HCT116 (cell line): ENCODE data around the gene PLEKHG1. TPM values are rescaled to one million over a fixed set of nuclear protein-coding genes. Genes with fewer than 3 reads are reported as not detected.

Experiments
- ATAC-seq: fragments of 200-7000 bp; cut with Tn5 transposase; 2 replicates; pipeline ENCODE4 v1.9.1; 2020; ENCODE audit warnings: mild to moderate bottlenecking, moderate library complexity
- BruUV-seq: library from RNA; stranded (reverse); fragments of 400-500 nt; replicated peaks from 2 replicates; lab custom pipeline; 2021; lab: Mats Ljungman, UMichigan
- CTCF ChIA-PET: fragments of 300-600 bp; sonication (Branson Sonifier 250); formaldehyde crosslinking; loops from one replicate; lab custom pipeline; 2021; ENCODE audit warnings: antibody characterized with exemption; lab: Charles Lee
- POLR2A ChIA-PET: fragments of 300-600, 350-600 bp; sonication (Branson Sonifier 250); formaldehyde crosslinking; loops from one replicate; lab custom pipeline; 2021; ENCODE audit warnings: antibody characterized with exemption; lab: Charles Lee
- RAD21 ChIA-PET, 2 experiments: fragments of 300-600 bp; sonication (Branson Sonifier 250); formaldehyde crosslinking; loops; one replicate each; lab custom pipeline; 2023; ENCODE audit warnings: low total read pairs in 2 of 2; ENCODE audit not compliant: uncharacterized antibody in 2 of 2, unreplicated experiment in 2 of 2, low non-redundant PET in 1 of 2; lab: Charles Lee
- DNase-seq: peaks from one replicate; pipeline ENCODE4 v3.0.0-alpha.2; 2010; ENCODE audit warnings: low read depth, low spot score
- H2AFZ ChIP-seq: fragments of 200-600 bp; shearing (Covaris generic), sonication (generic); 2 replicates; pipeline ENCODE4 v1.6.1; 2017; ENCODE audit warnings: low read depth, mixed run types, mixed read lengths, antibody characterized with exemption, low read length; ENCODE audit not compliant: poor library complexity, severe bottlenecking
- H3K27ac ChIP-seq: 2 replicates; pipeline ENCODE4 v1.5.1; 2012; ENCODE audit warnings: low read depth, low read length
- H3K27me3 ChIP-seq: fragments of 200-600 bp; sonication (generic); 2 replicates; pipeline ENCODE4 v1.6.1; 2016; ENCODE audit warnings: mixed run types, low read length, mixed read lengths; ENCODE audit not compliant: insufficient read depth
- H3K36me3 ChIP-seq, 2 experiments: fragments of 200-500 bp in 1 of 2; fragments of 200-600 bp in 1 of 2; sonication (Bioruptor generic) in 1 of 2; sonication (generic) in 1 of 2; 2 replicates each; pipeline versions ENCODE4 v1.5.1 to v1.6.1; 2014 to 2016; ENCODE audit warnings: low read length in 2 of 2, inconsistent platforms in 1 of 2, mixed read lengths in 1 of 2, mixed run types in 1 of 2; ENCODE audit not compliant: insufficient read depth in 2 of 2, control insufficient read depth in 1 of 2
- H3K4me1 ChIP-seq, 2 experiments: fragments of 200-600 bp in 1 of 2; sonication (generic) in 1 of 2; 2 replicates each; pipeline versions ENCODE4 v1.5.1 to v1.6.1; 2012 to 2017; ENCODE audit warnings: low read length in 2 of 2, inconsistent platforms in 1 of 2, mild to moderate bottlenecking in 1 of 2, mixed read lengths in 1 of 2, mixed run types in 1 of 2, moderate library complexity in 1 of 2; ENCODE audit not compliant: insufficient read depth in 2 of 2, control insufficient read depth in 1 of 2
- H3K4me2 ChIP-seq: fragments of 200-600 bp; sonication (generic); 2 replicates; pipeline ENCODE4 v1.6.1; 2017; ENCODE audit warnings: mixed run types, low read length, mixed read lengths
- H3K4me3 ChIP-seq, 2 experiments: fragments of 200-600 bp in 1 of 2; sonication (generic) in 1 of 2; replicated peaks in 1 of 2; 2 replicates each; pipeline ENCODE4 v1.5.1; 2011 to 2016; ENCODE audit warnings: low read length in 2 of 2, control low read depth in 1 of 2, low read depth in 1 of 2, mild to moderate bottlenecking in 1 of 2, mixed read lengths in 1 of 2, mixed run types in 1 of 2
- H3K79me2 ChIP-seq: fragments of 200-600 bp; sonication (generic); 2 replicates; pipeline ENCODE4 v1.6.1; 2017; ENCODE audit warnings: mild to moderate bottlenecking, mixed run types, low read length, moderate library complexity, mixed read lengths; ENCODE audit not compliant: insufficient read depth
- H3K9ac ChIP-seq: fragments of 200-600 bp; sonication (generic); 2 replicates; pipeline ENCODE4 v1.6.1; 2016; ENCODE audit warnings: low read length, mixed read lengths
- H3K9me2 ChIP-seq: fragments of 200-600 bp; sonication (generic), shearing (Covaris generic); 2 replicates; pipeline ENCODE4 v1.6.1; 2017; ENCODE audit warnings: mixed run types, mild to moderate bottlenecking, moderate library complexity; ENCODE audit not compliant: insufficient read depth
- H3K9me3 ChIP-seq, 2 experiments: fragments of 200-500 bp in 1 of 2; fragments of 200-600 bp in 1 of 2; sonication (Bioruptor generic) in 1 of 2; sonication (generic) in 1 of 2; 2 replicates each; pipeline ENCODE4 v1.6.1; 2014 to 2017; ENCODE audit warnings: low read length in 2 of 2, mixed read lengths in 2 of 2, inconsistent platforms in 1 of 2, low read depth in 1 of 2, mild to moderate bottlenecking in 1 of 2, mixed run types in 1 of 2, moderate library complexity in 1 of 2; ENCODE audit not compliant: control insufficient read depth in 1 of 2, insufficient read depth in 1 of 2
- H4K20me1 ChIP-seq: fragments of 200-600 bp; sonication (generic), shearing (Covaris generic); 2 replicates; pipeline ENCODE4 v1.6.1; 2017; ENCODE audit warnings: mixed run types, mild to moderate bottlenecking, moderate library complexity; ENCODE audit not compliant: insufficient read depth
- CBX3 ChIP-seq: IDR thresholded peaks from 2 replicates; pipeline ENCODE4 v1.6.1; 2012; ENCODE audit warnings: low read depth
- CEBPB ChIP-seq: IDR thresholded peaks from 2 replicates; pipeline ENCODE4 v1.6.1; 2012; ENCODE audit warnings: low read depth
- EGR1 ChIP-seq: IDR thresholded peaks from 2 replicates; pipeline ENCODE4 v1.6.1; 2012; ENCODE audit warnings: low read depth
- ELF1 ChIP-seq: IDR thresholded peaks from 2 replicates; pipeline ENCODE4 v1.6.1; 2012; ENCODE audit warnings: low read depth, borderline replicate concordance
- JUND ChIP-seq: IDR thresholded peaks from 2 replicates; pipeline ENCODE4 v1.6.1; 2012
- POLR2A ChIP-seq: IDR thresholded peaks from 2 replicates; pipeline ENCODE4 v1.7.0; 2011; ENCODE audit warnings: borderline replicate concordance; ENCODE audit not compliant: insufficient read depth, insufficient read length; ENCODE audit errors: extremely low read depth
- POLR2AphosphoS5 ChIP-seq: IDR thresholded peaks from 2 replicates; pipeline ENCODE4 v1.6.1; 2011; ENCODE audit warnings: mild to moderate bottlenecking, low read depth, low read length, moderate library complexity
- RAD21 ChIP-seq: IDR thresholded peaks from 2 replicates; pipeline ENCODE4 v1.6.1; 2012; ENCODE audit warnings: low read depth, mild to moderate bottlenecking
- SIN3A ChIP-seq: IDR thresholded peaks from 2 replicates; pipeline ENCODE4 v1.6.1; 2012; ENCODE audit warnings: low read depth
- SP1 ChIP-seq: IDR thresholded peaks from 2 replicates; pipeline ENCODE4 v1.6.1; 2012; ENCODE audit warnings: low read depth
- SRF ChIP-seq: IDR thresholded peaks from 2 replicates; pipeline ENCODE4 v1.6.1; 2012; ENCODE audit warnings: low read depth
- TCF7L2 ChIP-seq: IDR thresholded peaks from 2 replicates; pipeline ENCODE4 v1.7.0; 2011; ENCODE audit warnings: borderline replicate concordance, inconsistent platforms; ENCODE audit not compliant: insufficient read depth, insufficient read length; ENCODE audit errors: extremely low read depth
- ZFX ChIP-seq: fragments of 450-650 bp; IDR thresholded peaks from 2 replicates; pipeline ENCODE4 v1.6.1; 2017
- ZNF274 ChIP-seq: fragments of 200-500 bp; sonication (Bioruptor generic); IDR thresholded peaks from 2 replicates; pipeline ENCODE4 v1.6.1; 2014; ENCODE audit warnings: mild to moderate bottlenecking, low read depth, low read length, inconsistent platforms
- intact Hi-C: fragments of 100-400 bp; cut with micrococcal nuclease; formaldehyde crosslinking; loops from 2 replicates; pipeline ENCODE4 v1.10.0; 2022
- total RNA-seq: library from RNA; stranded (reverse); gene quantifications from one replicate; pipeline ENCODE4 v1.2.1, GENCODE V29; 2021; ENCODE audit not compliant: unreplicated experiment
- TF ChIP-seq, protein P1 (sequence below), 3 experiments: fragments of 200-600 bp in 1 of 3; sonication (generic) in 1 of 3; IDR thresholded peaks in 2 of 3; conservative IDR thresholded peaks in 1 of 3; 2 replicates each; pipeline ENCODE4 v1.5.1; 2012 to 2017; ENCODE audit warnings: low read depth in 2 of 3, low read length in 2 of 3, antibody characterized with exemption in 1 of 3, borderline replicate concordance in 1 of 3, control low read depth in 1 of 3, mild to moderate bottlenecking in 1 of 3, mixed read lengths in 1 of 3, mixed run types in 1 of 3, moderate library complexity in 1 of 3; ENCODE audit not compliant: insufficient read depth in 1 of 3
- TF ChIP-seq, protein P2 (sequence below): IDR thresholded peaks from 2 replicates; pipeline ENCODE4 v1.6.1; 2011; ENCODE audit warnings: mild to moderate bottlenecking, low read length, moderate library complexity; ENCODE audit not compliant: insufficient replicate concordance; ENCODE audit errors: extremely low read depth
- TF ChIP-seq, protein P3 (sequence below): IDR thresholded peaks from 2 replicates; pipeline ENCODE4 v1.6.1; 2012

The PLEKHG1 gene
- total RNA-seq, 1 experiment from 2014 or later = 10.4 TPM

DNA sequence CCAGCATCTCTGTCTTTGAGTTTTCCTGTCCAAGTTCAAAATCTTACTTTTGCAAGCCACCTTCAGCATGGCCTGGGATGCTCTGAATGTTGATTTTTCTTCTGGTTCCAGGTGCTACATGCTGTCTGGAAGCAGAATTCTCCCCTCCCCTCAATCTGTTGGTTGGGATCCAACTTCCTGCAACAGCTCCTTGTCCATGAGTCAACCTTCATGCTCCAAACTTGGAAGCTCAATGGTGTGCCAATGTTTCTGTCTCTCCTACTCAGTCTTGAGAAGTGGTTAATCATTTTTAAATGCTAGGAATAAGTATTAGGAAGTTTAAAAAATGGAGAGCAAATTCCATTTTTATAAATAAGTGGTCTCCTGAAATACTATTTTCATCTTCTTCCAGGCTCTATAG is 33.2 kb upstream of the PLEKHG1 start:
- Histone ChIP-seq H3K9me2 (no peaks in the 10 kb centered on the region), H3K4me1 (no peaks in the 10 kb centered on the region), H3K79me2 (no peaks in the 10 kb centered on the region), H3K27ac (no peak overlapping the region), H3K4me2 (no peak overlapping the region), H2AFZ (no peak overlapping the region), H3K36me3 (no peaks in the 10 kb centered on the region), H3K4me3 (no peak overlapping the region), H3K27me3 (peaks cover 5% of the 10 kb centered on the region; the same call in 1 of the 2 replicates), H4K20me1 (no peaks in the 10 kb centered on the region), H3K9me3 (no peaks in the 10 kb centered on the region), H3K9ac (no peak overlapping the region)
- CTCF ChIA-PET = no interaction called here
- POLR2A ChIA-PET = no interaction called here
- no peak for ATAC-seq
- TF ChIP-seq, protein P1, sequence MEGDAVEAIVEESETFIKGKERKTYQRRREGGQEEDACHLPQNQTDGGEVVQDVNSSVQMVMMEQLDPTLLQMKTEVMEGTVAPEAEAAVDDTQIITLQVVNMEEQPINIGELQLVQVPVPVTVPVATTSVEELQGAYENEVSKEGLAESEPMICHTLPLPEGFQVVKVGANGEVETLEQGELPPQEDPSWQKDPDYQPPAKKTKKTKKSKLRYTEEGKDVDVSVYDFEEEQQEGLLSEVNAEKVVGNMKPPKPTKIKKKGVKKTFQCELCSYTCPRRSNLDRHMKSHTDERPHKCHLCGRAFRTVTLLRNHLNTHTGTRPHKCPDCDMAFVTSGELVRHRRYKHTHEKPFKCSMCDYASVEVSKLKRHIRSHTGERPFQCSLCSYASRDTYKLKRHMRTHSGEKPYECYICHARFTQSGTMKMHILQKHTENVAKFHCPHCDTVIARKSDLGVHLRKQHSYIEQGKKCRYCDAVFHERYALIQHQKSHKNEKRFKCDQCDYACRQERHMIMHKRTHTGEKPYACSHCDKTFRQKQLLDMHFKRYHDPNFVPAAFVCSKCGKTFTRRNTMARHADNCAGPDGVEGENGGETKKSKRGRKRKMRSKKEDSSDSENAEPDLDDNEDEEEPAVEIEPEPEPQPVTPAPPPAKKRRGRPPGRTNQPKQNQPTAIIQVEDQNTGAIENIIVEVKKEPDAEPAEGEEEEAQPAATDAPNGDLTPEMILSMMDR (IDR thresholded peaks at IDR 0.05 in 2 of 3, conservative IDR thresholded peaks at IDR 0.05 in 1 of 3; ENCODE audit: borderline replicate concordance in 1 of 3, insufficient read depth in 1 of 3, low read depth in 2 of 3, low read length in 2 of 3) = no peak
- TF ChIP-seq JUND (no peak), POLR2A (no peak), POLR2AphosphoS5 (no peak), SP1 (no peak), TCF7L2 (no peak), ZNF274 (no peak), RAD21 (no peak), SRF (no peak), CBX3 (no peak), EGR1 (no peak), ZFX (no peak), SIN3A (no peak), ELF1 (no peak), CEBPB (no peak)
- TF ChIP-seq, protein P2, sequence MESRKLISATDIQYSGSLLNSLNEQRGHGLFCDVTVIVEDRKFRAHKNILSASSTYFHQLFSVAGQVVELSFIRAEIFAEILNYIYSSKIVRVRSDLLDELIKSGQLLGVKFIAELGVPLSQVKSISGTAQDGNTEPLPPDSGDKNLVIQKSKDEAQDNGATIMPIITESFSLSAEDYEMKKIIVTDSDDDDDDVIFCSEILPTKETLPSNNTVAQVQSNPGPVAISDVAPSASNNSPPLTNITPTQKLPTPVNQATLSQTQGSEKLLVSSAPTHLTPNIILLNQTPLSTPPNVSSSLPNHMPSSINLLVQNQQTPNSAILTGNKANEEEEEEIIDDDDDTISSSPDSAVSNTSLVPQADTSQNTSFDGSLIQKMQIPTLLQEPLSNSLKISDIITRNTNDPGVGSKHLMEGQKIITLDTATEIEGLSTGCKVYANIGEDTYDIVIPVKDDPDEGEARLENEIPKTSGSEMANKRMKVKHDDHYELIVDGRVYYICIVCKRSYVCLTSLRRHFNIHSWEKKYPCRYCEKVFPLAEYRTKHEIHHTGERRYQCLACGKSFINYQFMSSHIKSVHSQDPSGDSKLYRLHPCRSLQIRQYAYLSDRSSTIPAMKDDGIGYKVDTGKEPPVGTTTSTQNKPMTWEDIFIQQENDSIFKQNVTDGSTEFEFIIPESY = no peak
- TF ChIP-seq, protein P3, sequence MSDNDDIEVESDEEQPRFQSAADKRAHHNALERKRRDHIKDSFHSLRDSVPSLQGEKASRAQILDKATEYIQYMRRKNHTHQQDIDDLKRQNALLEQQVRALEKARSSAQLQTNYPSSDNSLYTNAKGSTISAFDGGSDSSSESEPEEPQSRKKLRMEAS = no peak
- BruUV-seq = no TSS peak
- RAD21 ChIA-PET = no interaction called here
- no peak for DNase-seq
- intact Hi-C loops = no loop called here
